HEK293 (cell line): Measurements from ENCODE around the gene TRIM9.

ENCODE experiments used
- CTCF ChIA-PET: fragments of 350-600 bp; formaldehyde crosslinking; extraction: SDS; loops from one replicate; lab custom pipeline; 2021; ENCODE audit warnings: antibody characterized with exemption; lab: Yijun Ruan, JAX
- POLR2A ChIA-PET: fragments of 300-600 bp; formaldehyde crosslinking; extraction: SDS; loops from one replicate; lab custom pipeline; 2020; ENCODE audit warnings: antibody characterized with exemption, inconsistent platforms; lab: Yijun Ruan, JAX
- H3K27ac ChIP-seq: fragments of 200-500 bp; sonication (Bioruptor generic); 2 replicates; pipeline ENCODE4 v1.5.1; 2014; ENCODE audit warnings: low read depth, low read length, control low read depth, inconsistent platforms; ENCODE audit errors: extremely low read depth
- H3K36me3 ChIP-seq, 2 experiments: fragments of 200-500 bp in 1 of 2; sonication (Bioruptor generic) in 1 of 2; 1 replicate in 1 of 2; 2 replicates in 1 of 2; pipeline ENCODE4 v1.5.1; 2014 to 2017; ENCODE audit warnings: inconsistent platforms in 2 of 2, low read length in 2 of 2; ENCODE audit not compliant: control insufficient read depth in 2 of 2, insufficient read depth in 1 of 2
- H3K4me1 ChIP-seq: fragments of 200-500 bp; sonication (Bioruptor generic); 2 replicates; pipeline ENCODE4 v1.5.1; 2014; ENCODE audit warnings: mild to moderate bottlenecking, low read length, inconsistent platforms; ENCODE audit not compliant: control insufficient read depth, insufficient read depth
- H3K4me3 ChIP-seq: 2 replicates; pipeline ENCODE4 v1.5.1; 2011; ENCODE audit warnings: low read depth, mild to moderate bottlenecking, control low read depth, low read length, moderate library complexity
- H3K9me3 ChIP-seq: fragments of 200-500 bp; sonication (Bioruptor generic); 2 replicates; pipeline ENCODE4 v1.5.1; 2014; ENCODE audit warnings: low read depth, low read length, inconsistent platforms; ENCODE audit not compliant: control insufficient read depth, insufficient read depth
- FEZF1 ChIP-seq: fragments of 450-650 bp; formaldehyde crosslinking; IDR thresholded peaks from 2 replicates; pipeline ENCODE4 v1.5.1; 2016; ENCODE audit warnings: missing biosample characterization, missing genetic modification characterization
- IKZF3 ChIP-seq: fragments of 450-650 bp; IDR thresholded peaks from 2 replicates; pipeline ENCODE4 v1.5.0; 2018; ENCODE audit warnings: missing biosample characterization, mild to moderate bottlenecking, missing genetic modification characterization, moderate library complexity
- MYNN ChIP-seq: fragments of 450-650 bp; formaldehyde crosslinking; IDR thresholded peaks from 2 replicates; pipeline ENCODE4 v1.5.1; 2016; ENCODE audit warnings: missing biosample characterization, missing genetic modification characterization, borderline replicate concordance
- OSR2 ChIP-seq: fragments of 450-650 bp; formaldehyde crosslinking; IDR thresholded peaks from 2 replicates; pipeline ENCODE4 v1.5.1; 2016; ENCODE audit warnings: missing biosample characterization, missing genetic modification characterization
- SCRT2 ChIP-seq: fragments of 450-650 bp; formaldehyde crosslinking; IDR thresholded peaks from 2 replicates; pipeline ENCODE4 v1.5.1; 2016; ENCODE audit warnings: missing biosample characterization, missing genetic modification characterization
- TCF7L2 ChIP-seq: IDR thresholded peaks from 2 replicates; pipeline ENCODE4 v1.6.1; 2011; ENCODE audit warnings: low read depth, mild to moderate bottlenecking, inconsistent platforms, low read length, moderate library complexity, borderline replicate concordance
- ZFHX2 ChIP-seq: fragments of 450-650 bp; formaldehyde crosslinking; conservative IDR thresholded peaks from 2 replicates; pipeline ENCODE4 v1.5.1; 2016; ENCODE audit warnings: missing biosample characterization, missing genetic modification characterization
- ZFP37 ChIP-seq: fragments of 450-650 bp; formaldehyde crosslinking; IDR thresholded peaks from 2 replicates; pipeline ENCODE4 v1.5.1; 2016; ENCODE audit warnings: missing biosample characterization, missing genetic modification characterization
- ZFP69B ChIP-seq: fragments of 450-650 bp; formaldehyde crosslinking; IDR thresholded peaks from 2 replicates; pipeline ENCODE4 v1.5.1; 2016; ENCODE audit warnings: missing biosample characterization, missing genetic modification characterization
- ZNF112 ChIP-seq: fragments of 450-650 bp; formaldehyde crosslinking; IDR thresholded peaks from 2 replicates; pipeline ENCODE4 v1.5.0; 2017; ENCODE audit warnings: missing biosample characterization, missing genetic modification characterization
- ZNF133 ChIP-seq: fragments of 450-650 bp; formaldehyde crosslinking; IDR thresholded peaks from 2 replicates; pipeline ENCODE4 v1.5.1; 2016; ENCODE audit warnings: missing biosample characterization, missing genetic modification characterization
- ZNF138 ChIP-seq: fragments of 450-650 bp; formaldehyde crosslinking; IDR thresholded peaks from 2 replicates; pipeline ENCODE4 v1.5.1; 2016; ENCODE audit warnings: missing biosample characterization, missing genetic modification characterization, borderline replicate concordance
- ZNF157 ChIP-seq: fragments of 450-650 bp; formaldehyde crosslinking; IDR thresholded peaks from 2 replicates; pipeline ENCODE4 v1.5.1; 2016; ENCODE audit warnings: missing biosample characterization, missing genetic modification characterization
- ZNF174 ChIP-seq: fragments of 450-650 bp; formaldehyde crosslinking; IDR thresholded peaks from 2 replicates; pipeline ENCODE4 v1.5.0; 2017; ENCODE audit warnings: missing biosample characterization, mild to moderate bottlenecking, missing genetic modification characterization
- ZNF24 ChIP-seq: fragments of 450-650 bp; formaldehyde crosslinking; IDR thresholded peaks from 2 replicates; pipeline ENCODE4 v1.5.1; 2016; ENCODE audit warnings: missing biosample characterization, missing genetic modification characterization
- ZNF292 ChIP-seq: fragments of 450-650 bp; formaldehyde crosslinking; IDR thresholded peaks from 2 replicates; pipeline ENCODE4 v1.5.1; 2016; ENCODE audit warnings: low read depth, missing biosample characterization, missing genetic modification characterization, borderline replicate concordance
- ZNF341 ChIP-seq: fragments of 450-650 bp; formaldehyde crosslinking; IDR thresholded peaks from 2 replicates; pipeline ENCODE4; 2016; ENCODE audit warnings: low read depth, missing biosample characterization, missing genetic modification characterization
- ZNF394 ChIP-seq: fragments of 450-650 bp; formaldehyde crosslinking; IDR thresholded peaks from 2 replicates; pipeline ENCODE4 v1.5.1; 2016; ENCODE audit warnings: missing biosample characterization, missing genetic modification characterization, mild to moderate bottlenecking, moderate library complexity, borderline replicate concordance
- ZNF48 ChIP-seq: fragments of 450-650 bp; formaldehyde crosslinking; IDR thresholded peaks from 2 replicates; pipeline ENCODE4 v1.5.1; 2016; ENCODE audit warnings: missing biosample characterization, missing genetic modification characterization
- ZNF501 ChIP-seq: fragments of 450-650 bp; formaldehyde crosslinking; IDR thresholded peaks from 2 replicates; pipeline ENCODE4 v1.5.1; 2016; ENCODE audit warnings: missing biosample characterization, missing genetic modification characterization
- ZNF561 ChIP-seq: fragments of 450-650 bp; IDR thresholded peaks from 2 replicates; pipeline ENCODE4 v1.5.1; 2018; ENCODE audit warnings: missing biosample characterization, missing genetic modification characterization, borderline replicate concordance
- ZNF571 ChIP-seq: fragments of 450-650 bp; formaldehyde crosslinking; IDR thresholded peaks from 2 replicates; pipeline ENCODE4 v1.5.0; 2017; ENCODE audit warnings: missing biosample characterization, missing genetic modification characterization
- ZNF610 ChIP-seq: fragments of 450-650 bp; formaldehyde crosslinking; IDR thresholded peaks from 2 replicates; pipeline ENCODE4 v1.5.1; 2016; ENCODE audit warnings: missing biosample characterization, missing genetic modification characterization, borderline replicate concordance
- ZNF624 ChIP-seq: fragments of 450-650 bp; formaldehyde crosslinking; IDR thresholded peaks from 2 replicates; pipeline ENCODE4 v1.5.1; 2017; ENCODE audit warnings: missing biosample characterization, missing genetic modification characterization
- ZNF629 ChIP-seq: fragments of 450-650 bp; formaldehyde crosslinking; IDR thresholded peaks from 2 replicates; pipeline ENCODE4 v1.5.1; 2017; ENCODE audit warnings: missing biosample characterization, missing genetic modification characterization
- ZNF747 ChIP-seq: fragments of 450-650 bp; formaldehyde crosslinking; IDR thresholded peaks from 2 replicates; pipeline ENCODE4 v1.5.1; 2016; ENCODE audit warnings: missing biosample characterization, missing genetic modification characterization
- ZNF76 ChIP-seq: fragments of 450-650 bp; formaldehyde crosslinking; IDR thresholded peaks from 2 replicates; pipeline ENCODE4; 2016; ENCODE audit warnings: low read depth, missing biosample characterization, missing genetic modification characterization, borderline replicate concordance
- TF ChIP-seq, protein P1 (sequence below): fragments of 450-650 bp; formaldehyde crosslinking; IDR thresholded peaks from 2 replicates; pipeline ENCODE4 v1.5.1; 2016; ENCODE audit warnings: missing biosample characterization, missing genetic modification characterization
- TF ChIP-seq, protein P2 (sequence below): fragments of 450-650 bp; formaldehyde crosslinking; IDR thresholded peaks from 2 replicates; pipeline ENCODE4 v1.5.1; 2016; ENCODE audit warnings: missing biosample characterization, missing genetic modification characterization
- TF ChIP-seq, protein P3 (sequence below): fragments of 450-650 bp; formaldehyde crosslinking; IDR thresholded peaks from 2 replicates; pipeline ENCODE4 v1.5.1; 2016; ENCODE audit warnings: missing biosample characterization, missing genetic modification characterization
- TF ChIP-seq, protein P4 (sequence below): fragments of 450-650 bp; formaldehyde crosslinking; IDR thresholded peaks from 2 replicates; pipeline ENCODE4 v1.5.1; 2016; ENCODE audit warnings: missing biosample characterization, missing genetic modification characterization

TRIM9 gene

DNA sequence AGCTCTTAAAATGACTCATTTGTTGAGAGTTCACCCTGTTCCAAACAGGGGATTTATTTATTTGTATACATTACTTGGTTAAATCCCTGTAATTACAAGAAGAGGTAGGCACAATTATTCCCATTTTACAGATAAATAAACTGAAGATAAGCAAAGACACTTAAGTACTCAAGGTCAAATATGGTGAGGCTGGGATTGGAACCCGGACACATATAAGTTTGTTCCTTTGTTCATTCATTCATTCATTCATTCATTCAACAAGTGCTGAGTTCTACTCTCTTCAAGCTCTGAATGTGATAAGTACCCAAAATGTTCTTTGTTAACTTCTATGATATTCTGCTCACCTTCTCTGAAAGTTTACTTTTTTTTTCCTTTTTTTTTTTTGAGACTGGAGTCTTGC is 2.4 kb upstream of the TRIM9 start:
- H3K4me3 ChIP-seq, result no peak overlapping the region
- no peak overlapping the region for H3K27ac ChIP-seq
- peaks cover 18% of the 10 kb centered on the region for H3K4me1 ChIP-seq
- CTCF ChIA-PET, result no interaction called here
- POLR2A ChIA-PET, result interaction anchor here (0.7 kb wide), 1 partner anchor 56 kb away, joined by 3 read pairs; no protein-coding TSS in a partner anchor
- no peaks in the 10 kb centered on the region for H3K36me3 ChIP-seq
- no peaks in the 10 kb centered on the region for H3K9me3 ChIP-seq
- TF ChIP-seq ZNF292 (tag by site-specific recombination), result no peak
- TF ChIP-seq OSR2 (tag by site-specific recombination), result peak; percentile 17; the same call in 1 of the 2 replicates
- TF ChIP-seq MYNN (tag by site-specific recombination), result no peak
- no peak for TF ChIP-seq ZFP37
- TF ChIP-seq ZNF48 (tag by site-specific recombination), result no peak
- TF ChIP-seq, protein P1, sequence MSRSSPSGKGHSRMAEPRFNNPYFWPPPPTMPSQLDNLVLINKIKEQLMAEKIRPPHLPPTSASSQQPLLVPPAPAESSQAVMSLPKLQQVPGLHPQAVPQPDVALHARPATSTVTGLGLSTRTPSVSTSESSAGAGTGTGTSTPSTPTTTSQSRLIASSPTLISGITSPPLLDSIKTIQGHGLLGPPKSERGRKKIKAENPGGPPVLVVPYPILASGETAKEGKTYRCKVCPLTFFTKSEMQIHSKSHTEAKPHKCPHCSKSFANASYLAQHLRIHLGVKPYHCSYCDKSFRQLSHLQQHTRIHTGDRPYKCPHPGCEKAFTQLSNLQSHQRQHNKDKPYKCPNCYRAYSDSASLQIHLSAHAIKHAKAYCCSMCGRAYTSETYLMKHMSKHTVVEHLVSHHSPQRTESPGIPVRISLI (tag by site-specific recombination), result no peak
- TF ChIP-seq ZFP69B (tag by site-specific recombination), result no peak
- TF ChIP-seq ZNF138, result no peak
- no peak for TF ChIP-seq ZNF571 (tag by site-specific recombination)
- no peak for TF ChIP-seq ZNF157
- TF ChIP-seq TCF7L2, result no peak
- TF ChIP-seq SCRT2 (tag by site-specific recombination), result peak; percentile 42; the same call in 1 of the 2 replicates
- no peak for TF ChIP-seq ZNF76 (tag by site-specific recombination)
- peak; percentile 91 for TF ChIP-seq ZNF24 (tag by site-specific recombination)
- TF ChIP-seq ZNF133, result no peak
- TF ChIP-seq, protein P2, sequence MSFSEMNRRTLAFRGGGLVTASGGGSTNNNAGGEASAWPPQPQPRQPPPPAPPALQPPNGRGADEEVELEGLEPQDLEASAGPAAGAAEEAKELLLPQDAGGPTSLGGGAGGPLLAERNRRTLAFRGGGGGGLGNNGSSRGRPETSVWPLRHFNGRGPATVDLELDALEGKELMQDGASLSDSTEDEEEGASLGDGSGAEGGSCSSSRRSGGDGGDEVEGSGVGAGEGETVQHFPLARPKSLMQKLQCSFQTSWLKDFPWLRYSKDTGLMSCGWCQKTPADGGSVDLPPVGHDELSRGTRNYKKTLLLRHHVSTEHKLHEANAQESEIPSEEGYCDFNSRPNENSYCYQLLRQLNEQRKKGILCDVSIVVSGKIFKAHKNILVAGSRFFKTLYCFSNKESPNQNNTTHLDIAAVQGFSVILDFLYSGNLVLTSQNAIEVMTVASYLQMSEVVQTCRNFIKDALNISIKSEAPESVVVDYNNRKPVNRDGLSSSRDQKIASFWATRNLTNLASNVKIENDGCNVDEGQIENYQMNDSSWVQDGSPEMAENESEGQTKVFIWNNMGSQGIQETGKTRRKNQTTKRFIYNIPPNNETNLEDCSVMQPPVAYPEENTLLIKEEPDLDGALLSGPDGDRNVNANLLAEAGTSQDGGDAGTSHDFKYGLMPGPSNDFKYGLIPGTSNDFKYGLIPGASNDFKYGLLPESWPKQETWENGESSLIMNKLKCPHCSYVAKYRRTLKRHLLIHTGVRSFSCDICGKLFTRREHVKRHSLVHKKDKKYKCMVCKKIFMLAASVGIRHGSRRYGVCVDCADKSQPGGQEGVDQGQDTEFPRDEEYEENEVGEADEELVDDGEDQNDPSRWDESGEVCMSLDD (tag by site-specific recombination), result no peak
- TF ChIP-seq IKZF3 (tag by site-specific recombination), result no peak
- no peak for TF ChIP-seq FEZF1 (tag by site-specific recombination)
- peak; percentile 22; the same call in 1 of the 2 replicates for TF ChIP-seq ZNF629 (tag by site-specific recombination)
- TF ChIP-seq ZNF112 (tag by site-specific recombination), result no peak
- TF ChIP-seq, protein P3, sequence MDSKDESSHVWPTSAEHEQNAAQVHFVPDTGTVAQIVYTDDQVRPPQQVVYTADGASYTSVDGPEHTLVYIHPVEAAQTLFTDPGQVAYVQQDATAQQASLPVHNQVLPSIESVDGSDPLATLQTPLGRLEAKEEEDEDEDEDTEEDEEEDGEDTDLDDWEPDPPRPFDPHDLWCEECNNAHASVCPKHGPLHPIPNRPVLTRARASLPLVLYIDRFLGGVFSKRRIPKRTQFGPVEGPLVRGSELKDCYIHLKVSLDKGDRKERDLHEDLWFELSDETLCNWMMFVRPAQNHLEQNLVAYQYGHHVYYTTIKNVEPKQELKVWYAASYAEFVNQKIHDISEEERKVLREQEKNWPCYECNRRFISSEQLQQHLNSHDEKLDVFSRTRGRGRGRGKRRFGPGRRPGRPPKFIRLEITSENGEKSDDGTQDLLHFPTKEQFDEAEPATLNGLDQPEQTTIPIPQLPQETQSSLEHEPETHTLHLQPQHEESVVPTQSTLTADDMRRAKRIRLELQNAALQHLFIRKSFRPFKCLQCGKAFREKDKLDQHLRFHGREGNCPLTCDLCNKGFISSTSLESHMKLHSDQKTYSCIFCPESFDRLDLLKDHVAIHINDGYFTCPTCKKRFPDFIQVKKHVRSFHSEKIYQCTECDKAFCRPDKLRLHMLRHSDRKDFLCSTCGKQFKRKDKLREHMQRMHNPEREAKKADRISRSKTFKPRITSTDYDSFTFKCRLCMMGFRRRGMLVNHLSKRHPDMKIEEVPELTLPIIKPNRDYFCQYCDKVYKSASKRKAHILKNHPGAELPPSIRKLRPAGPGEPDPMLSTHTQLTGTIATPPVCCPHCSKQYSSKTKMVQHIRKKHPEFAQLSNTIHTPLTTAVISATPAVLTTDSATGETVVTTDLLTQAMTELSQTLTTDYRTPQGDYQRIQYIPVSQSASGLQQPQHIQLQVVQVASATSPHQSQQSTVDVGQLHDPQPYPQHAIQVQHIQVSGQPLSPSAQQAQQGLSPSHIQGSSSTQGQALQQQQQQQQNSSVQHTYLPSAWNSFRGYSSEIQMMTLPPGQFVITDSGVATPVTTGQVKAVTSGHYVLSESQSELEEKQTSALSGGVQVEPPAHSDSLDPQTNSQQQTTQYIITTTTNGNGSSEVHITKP (tag by site-specific recombination), result no peak
- no peak for TF ChIP-seq ZNF394
- TF ChIP-seq ZNF610, result no peak
- TF ChIP-seq ZNF174 (tag by site-specific recombination), result 0 out of 2 replicates have a peak, but pooled peaks have one; percentile 16
- no peak for TF ChIP-seq ZNF341 (tag by site-specific recombination)
- no peak for TF ChIP-seq ZNF624
- TF ChIP-seq ZFHX2 (tag by site-specific recombination), result no peak
- no peak for TF ChIP-seq ZNF747 (tag by site-specific recombination)
- no peak for TF ChIP-seq ZNF501 (tag by site-specific recombination)
- TF ChIP-seq ZNF561 (tag by site-specific recombination), result no peak
- TF ChIP-seq, protein P4, sequence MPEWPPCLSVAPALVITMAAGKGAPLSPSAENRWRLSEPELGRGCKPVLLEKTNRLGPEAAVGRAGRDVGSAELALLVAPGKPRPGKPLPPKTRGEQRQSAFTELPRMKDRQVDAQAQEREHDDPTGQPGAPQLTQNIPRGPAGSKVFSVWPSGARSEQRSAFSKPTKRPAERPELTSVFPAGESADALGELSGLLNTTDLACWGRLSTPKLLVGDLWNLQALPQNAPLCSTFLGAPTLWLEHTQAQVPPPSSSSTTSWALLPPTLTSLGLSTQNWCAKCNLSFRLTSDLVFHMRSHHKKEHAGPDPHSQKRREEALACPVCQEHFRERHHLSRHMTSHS (tag by site-specific recombination), result no peak
